DOHH2 (cell line): ENCODE results near the gene TBX4.

Experiments
- CTCF ChIP-seq: fragments of 200-600 bp; sonication (generic); IDR thresholded peaks from one replicate; pipeline ENCODE4 v1.5.1; 2014; ENCODE audit warnings: antibody characterized with exemption, mild to moderate bottlenecking, low read depth, low read length; ENCODE audit not compliant: poor library complexity, severe bottlenecking
- EZH2phosphoT487 ChIP-seq: fragments of 200-600 bp; sonication (generic); IDR thresholded peaks from 2 replicates; pipeline ENCODE4 v1.6.1; 2017; ENCODE audit warnings: borderline replicate concordance, mild to moderate bottlenecking, antibody characterized with exemption, low read length, moderate library complexity, mixed read lengths

GRCh38 chr17:61422116-61422799, 30.0 kb upstream of the TBX4 start:
- no peak for TF ChIP-seq CTCF
- TF ChIP-seq EZH2phosphoT487 = no peak
